Type B pancreatic cell (in vitro differentiated cells): Measurements from ENCODE around the gene DDX4. TPM values are rescaled to one million over a fixed set of nuclear protein-coding genes. Genes with fewer than 3 reads are reported as not detected.

ENCODE experiments used
- DNase-seq: peaks from one replicate; pipeline ENCODE4 v3.0.0; 2021; ENCODE audit warnings: mixed read lengths; ENCODE audit not compliant: unreplicated experiment; ENCODE audit errors: extremely low spot score
- H3K27ac Mint-ChIP-seq: 2 replicates; pipeline ENCODE4 v1.8.0; 2021; ENCODE audit warnings: mild to moderate bottlenecking, mixed read lengths
- H3K27me3 Mint-ChIP-seq: 2 replicates; pipeline ENCODE4 v1.8.0; 2021; ENCODE audit warnings: mixed read lengths
- H3K36me3 Mint-ChIP-seq: 2 replicates; pipeline ENCODE4 v1.8.0; 2021; ENCODE audit warnings: mixed read lengths
- H3K4me1 Mint-ChIP-seq: one replicate; pipeline ENCODE4 v1.8.0; 2021; ENCODE audit warnings: mixed read lengths; ENCODE audit not compliant: unreplicated experiment
- H3K4me3 Mint-ChIP-seq: 2 replicates; pipeline ENCODE4 v1.8.0; 2021; ENCODE audit warnings: mild to moderate bottlenecking, mixed read lengths
- H3K9me3 Mint-ChIP-seq: 2 replicates; pipeline ENCODE4 v1.8.0; 2021; ENCODE audit warnings: mixed read lengths
- total RNA-seq: library from RNA; stranded (reverse); gene quantifications from 2 replicates; pipeline ENCODE4 v1.2.1, GENCODE V29; 2021; ENCODE audit warnings: low replicate concordance
- TF ChIP-seq, protein P1 (sequence below): fragments of 200-600 bp; sonication (generic); conservative IDR thresholded peaks from 2 replicates; pipeline ENCODE4 v1.5.0; 2021; ENCODE audit warnings: antibody characterized with exemption, mild to moderate bottlenecking

Gene DDX4
- total RNA-seq, 1 donor from 2014 or later = not detected

DNA sequence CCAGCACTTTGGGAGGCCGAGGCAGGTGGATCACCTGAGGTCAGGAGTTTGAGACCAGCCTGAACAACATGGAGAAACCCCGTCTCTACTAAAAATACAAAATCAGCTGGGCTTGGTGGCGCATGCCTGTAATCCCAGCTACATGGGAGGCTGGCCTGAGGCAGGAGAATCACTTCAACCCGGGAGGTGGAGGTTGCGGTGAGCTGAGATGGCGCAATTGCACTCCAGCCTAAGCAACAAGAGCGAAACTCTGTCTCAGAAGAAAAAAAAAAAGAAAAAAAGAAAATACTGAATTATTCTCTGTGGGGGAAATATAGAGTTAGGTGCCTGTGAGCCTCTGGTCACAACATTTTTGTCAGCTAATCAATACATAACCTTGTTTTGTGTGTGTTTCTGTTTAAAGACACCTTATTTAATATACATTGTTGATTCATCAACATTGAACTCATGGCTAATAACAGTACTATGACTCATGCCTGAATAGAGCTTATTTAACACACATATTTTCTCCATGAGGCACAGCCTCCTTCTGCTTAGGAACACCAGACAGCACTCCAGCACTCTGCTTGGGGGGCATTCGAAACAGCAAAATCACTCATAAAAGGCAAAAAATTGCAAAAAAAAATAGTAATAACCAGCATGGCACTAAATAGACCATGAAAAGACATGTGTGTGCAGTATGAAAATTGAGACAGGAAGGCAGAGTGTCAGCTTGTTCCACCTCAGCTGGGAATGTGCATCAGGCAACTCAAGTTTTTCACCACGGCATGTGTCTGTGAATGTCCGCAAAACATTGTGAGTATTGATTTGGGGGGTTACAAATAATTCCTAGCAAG is 113.2 kb downstream of the DDX4 start, which contains the start of gene IL31RA:
Gene IL31RA, plus strand, starts transcription at position 519 of the 836 bp plus-strand sequence. Its CDS starts 214 bp downstream, at position 733.
- TF ChIP-seq, protein P1, sequence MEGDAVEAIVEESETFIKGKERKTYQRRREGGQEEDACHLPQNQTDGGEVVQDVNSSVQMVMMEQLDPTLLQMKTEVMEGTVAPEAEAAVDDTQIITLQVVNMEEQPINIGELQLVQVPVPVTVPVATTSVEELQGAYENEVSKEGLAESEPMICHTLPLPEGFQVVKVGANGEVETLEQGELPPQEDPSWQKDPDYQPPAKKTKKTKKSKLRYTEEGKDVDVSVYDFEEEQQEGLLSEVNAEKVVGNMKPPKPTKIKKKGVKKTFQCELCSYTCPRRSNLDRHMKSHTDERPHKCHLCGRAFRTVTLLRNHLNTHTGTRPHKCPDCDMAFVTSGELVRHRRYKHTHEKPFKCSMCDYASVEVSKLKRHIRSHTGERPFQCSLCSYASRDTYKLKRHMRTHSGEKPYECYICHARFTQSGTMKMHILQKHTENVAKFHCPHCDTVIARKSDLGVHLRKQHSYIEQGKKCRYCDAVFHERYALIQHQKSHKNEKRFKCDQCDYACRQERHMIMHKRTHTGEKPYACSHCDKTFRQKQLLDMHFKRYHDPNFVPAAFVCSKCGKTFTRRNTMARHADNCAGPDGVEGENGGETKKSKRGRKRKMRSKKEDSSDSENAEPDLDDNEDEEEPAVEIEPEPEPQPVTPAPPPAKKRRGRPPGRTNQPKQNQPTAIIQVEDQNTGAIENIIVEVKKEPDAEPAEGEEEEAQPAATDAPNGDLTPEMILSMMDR = no peak
- Mint-ChIP-seq H3K4me3 (no peak within 1 kb of the TSS), H3K9me3 (no peaks in the 10 kb centered on the region), H3K4me1 (no peaks in the 10 kb centered on the region), H3K27me3 (no peaks in the 10 kb centered on the region), H3K36me3 (no peaks in the 10 kb centered on the region), H3K27ac (no peak within 1 kb of the TSS)
- DNase-seq = no peak

DNA sequence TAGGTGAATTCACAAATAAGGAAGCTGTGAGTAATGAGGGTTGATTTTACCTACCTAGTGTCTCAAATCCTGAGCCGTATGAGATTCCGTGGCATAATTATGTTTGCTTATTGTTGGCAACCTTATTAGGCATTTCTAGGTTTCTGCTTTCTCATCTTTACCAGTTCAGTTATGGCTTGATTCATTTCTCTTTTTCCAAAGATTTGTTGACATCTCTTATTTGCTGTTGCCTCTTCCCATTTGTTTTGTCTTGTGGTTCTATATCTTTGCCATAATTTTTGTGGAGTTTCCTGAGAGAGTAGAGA is 113.8 kb downstream of the DDX4 start:
- H3K27ac Mint-ChIP-seq = no peak overlapping the region
- H3K4me1 Mint-ChIP-seq = no peaks in the 10 kb centered on the region
- DNase-seq = no peak
- no peaks in the 10 kb centered on the region for H3K9me3 Mint-ChIP-seq
- no peaks in the 10 kb centered on the region for H3K27me3 Mint-ChIP-seq
- TF ChIP-seq, protein P1 = no peak
- H3K4me3 Mint-ChIP-seq = no peak overlapping the region
- no peaks in the 10 kb centered on the region for H3K36me3 Mint-ChIP-seq

DNA sequence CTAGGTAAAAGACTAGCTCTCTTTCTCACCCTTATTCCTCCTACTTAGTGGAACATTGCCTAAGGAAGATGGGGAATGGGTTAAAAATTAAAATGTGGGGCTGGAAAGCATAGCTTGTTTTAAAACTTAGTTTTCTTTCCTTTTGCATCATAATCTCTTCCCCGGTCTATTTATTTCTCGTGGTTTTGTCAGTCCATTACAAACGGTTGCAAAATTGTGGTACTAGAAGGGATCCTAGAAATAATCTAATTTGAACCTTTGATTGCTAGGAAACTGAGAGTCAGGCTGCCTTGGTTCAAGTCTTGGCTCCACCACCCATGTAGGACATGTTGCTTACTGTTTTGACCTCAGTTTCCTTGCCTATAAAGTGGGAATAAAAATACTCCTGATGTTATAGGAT is 114.6 kb downstream of the DDX4 start:
- peaks cover under 1% of the 10 kb centered on the region for H3K27me3 Mint-ChIP-seq
- no peaks in the 10 kb centered on the region for H3K4me1 Mint-ChIP-seq
- H3K9me3 Mint-ChIP-seq = no peaks in the 10 kb centered on the region
- H3K27ac Mint-ChIP-seq = no peak overlapping the region
- TF ChIP-seq, protein P1 = no peak
- no peaks in the 10 kb centered on the region for H3K36me3 Mint-ChIP-seq
- DNase-seq = no peak
- no peak overlapping the region for H3K4me3 Mint-ChIP-seq

DNA sequence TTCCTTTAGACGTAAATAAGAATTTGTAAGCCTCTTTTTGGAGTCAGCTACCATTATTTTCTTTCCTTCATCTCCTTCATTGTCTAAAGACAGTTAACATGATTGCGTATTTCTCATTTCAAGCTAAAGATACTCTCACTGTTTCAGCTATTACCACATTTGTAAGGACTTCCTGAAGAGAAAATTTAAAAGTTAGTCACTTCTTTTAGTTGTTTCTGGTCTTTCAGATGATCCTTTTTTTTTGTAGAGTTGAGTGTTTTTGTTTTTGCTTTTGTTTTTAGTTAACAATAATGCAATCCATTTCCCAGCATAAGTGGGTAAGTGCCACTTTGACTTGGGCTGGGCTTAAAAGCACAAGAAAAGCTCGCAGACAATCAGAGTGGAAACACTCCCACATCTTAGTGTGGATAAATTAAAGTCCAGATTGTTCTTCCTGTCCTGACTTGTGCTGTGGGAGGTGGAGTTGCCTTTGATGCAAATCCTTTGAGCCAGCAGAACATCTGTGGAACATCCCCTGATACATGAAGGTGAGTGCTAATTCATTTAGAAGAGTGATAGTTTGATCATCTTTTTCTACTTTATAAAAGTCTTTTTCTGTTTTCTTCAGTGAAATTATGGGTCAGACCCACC is 115.3 kb downstream of the DDX4 start:
- Mint-ChIP-seq H3K27me3 (peaks cover 4% of the 10 kb centered on the region), H3K27ac (no peak overlapping the region), H3K4me1 (no peaks in the 10 kb centered on the region), H3K4me3 (no peak overlapping the region), H3K9me3 (no peaks in the 10 kb centered on the region), H3K36me3 (no peaks in the 10 kb centered on the region)
- no peak for DNase-seq
- TF ChIP-seq, protein P1 = no peak

DNA sequence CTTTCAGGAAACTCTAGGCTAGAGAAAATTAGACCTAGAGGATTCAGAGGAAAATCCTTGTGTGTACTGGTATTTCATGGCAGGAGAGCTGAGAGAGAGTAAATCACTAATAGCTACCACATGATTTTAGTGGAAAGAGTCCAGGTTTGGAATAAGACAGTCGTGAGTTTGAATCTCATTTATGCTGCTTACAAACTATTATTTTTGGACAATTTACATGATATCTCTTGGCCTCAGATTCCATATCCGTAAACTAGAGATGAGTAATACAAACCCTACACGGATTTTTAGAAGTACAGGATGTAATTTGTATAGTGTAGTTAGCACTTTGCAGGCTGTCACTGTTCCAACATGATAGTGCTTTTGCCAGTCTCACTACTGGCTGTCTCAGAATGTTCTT is 116.0 kb downstream of the DDX4 start:
- no peak for DNase-seq
- Mint-ChIP-seq H3K27me3 (peaks cover 4% of the 10 kb centered on the region), H3K27ac (no peak overlapping the region), H3K9me3 (no peaks in the 10 kb centered on the region), H3K4me3 (no peak overlapping the region), H3K36me3 (no peaks in the 10 kb centered on the region), H3K4me1 (no peaks in the 10 kb centered on the region)
- TF ChIP-seq, protein P1 = no peak
